ENCODE results near the gene ARID1B. TPM values are rescaled to one million over a fixed set of nuclear protein-coding genes. Genes with fewer than 3 reads are reported as not detected.

Gene ARID1B
- total and polyA plus RNA-seq, 7 donors = 8.4 to 115 (median 69.6) TPM

DNA sequence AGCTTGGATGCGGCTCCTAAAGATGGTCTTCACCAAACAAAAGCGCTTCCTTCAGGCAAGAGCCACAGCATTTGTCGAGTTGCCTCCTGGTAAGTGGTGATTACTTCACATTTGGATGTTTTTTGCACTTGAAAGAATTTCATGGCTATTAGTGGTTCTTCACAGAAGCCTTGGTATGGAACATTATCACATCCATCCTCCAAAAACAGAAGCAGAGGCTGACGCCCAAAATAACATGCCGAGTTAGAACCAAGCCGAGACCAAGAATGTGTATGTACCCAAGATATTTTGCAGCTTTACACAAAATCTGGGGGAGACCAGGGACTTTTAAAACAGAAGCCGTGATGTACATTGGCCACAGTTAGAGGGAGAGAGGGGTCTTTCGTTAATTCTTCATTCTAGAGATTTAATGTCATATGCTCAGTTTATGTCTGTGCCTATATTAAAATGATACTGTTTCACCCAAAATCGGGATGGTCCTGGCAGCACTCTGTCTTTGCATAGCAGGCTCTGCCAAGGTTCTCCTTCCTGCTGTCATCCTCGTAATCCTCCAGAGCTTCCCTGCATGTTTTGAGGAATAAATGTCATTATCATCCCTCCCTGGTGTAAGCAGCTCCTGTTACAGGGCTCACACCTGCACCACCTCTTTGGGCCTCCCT, 436.9 kb downstream of the ARID1B start:
- peaks cover 0 to 4% (median 0%) of the 10 kb centered on the region in 4 donors for H3K36me3 ChIP-seq
- H3K4me3 ChIP-seq = no peak overlapping the region
- H3K4me1 ChIP-seq = no peaks in the 10 kb centered on the region
- H3K27me3 ChIP-seq = no peaks in the 10 kb centered on the region
- no peak for DNase-seq
- H3K9me3 ChIP-seq = no peaks in the 10 kb centered on the region
- no peak overlapping the region for H3K27ac ChIP-seq
- TF ChIP-seq POLR2AphosphoS5 (IDR thresholded peaks at IDR 0.05) (no peak), POLR2A (IDR thresholded peaks at IDR 0.05) (no peak), CTCF (IDR thresholded peaks at IDR 0.05) (no peak), EP300 (IDR thresholded peaks at IDR 0.05) (no peak)
- intact Hi-C loops (cut with DNase I) = no loop called here
- WGBS, 2 donors = 94 to 96% methylated on average over 10 of the region's 10 CpGs

DNA sequence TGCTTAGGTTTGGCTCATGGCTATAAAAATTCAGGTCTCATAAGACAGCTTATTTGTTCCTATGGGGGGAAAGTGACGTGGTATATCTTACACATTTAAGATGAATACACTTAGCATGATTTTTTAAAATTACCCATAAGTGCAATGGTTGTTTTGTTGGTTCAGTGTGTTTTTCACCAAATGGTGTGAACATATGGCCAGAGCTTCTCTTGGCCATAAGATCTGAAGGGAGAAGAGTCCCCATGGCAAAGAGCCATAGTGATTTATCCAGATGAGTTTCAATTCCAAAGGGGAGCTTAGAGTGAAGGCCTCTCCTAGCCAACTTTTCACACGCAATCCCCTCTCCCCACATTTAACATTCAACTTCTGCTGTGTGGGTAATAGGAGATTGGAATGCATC, 438.5 kb downstream of the ARID1B start:
- H3K4me1 ChIP-seq = peaks cover 0 to 3% (median 0%) of the 10 kb centered on the region in 4 donors
- TF ChIP-seq POLR2A (IDR thresholded peaks at IDR 0.05) (no peak), CTCF (IDR thresholded peaks at IDR 0.05) (no peak), POLR2AphosphoS5 (IDR thresholded peaks at IDR 0.05) (no peak), EP300 (IDR thresholded peaks at IDR 0.05) (no peak)
- no peak overlapping the region for H3K27ac ChIP-seq
- WGBS, 2 donors = 87 to 91% methylated on average over 2 of the region's 2 CpGs
- no peaks in the 10 kb centered on the region for H3K27me3 ChIP-seq
- H3K36me3 ChIP-seq = no peaks in the 10 kb centered on the region
- intact Hi-C loops (cut with DNase I) = no loop called here
- no peak for DNase-seq
- H3K4me3 ChIP-seq = no peak overlapping the region
- H3K9me3 ChIP-seq = no peaks in the 10 kb centered on the region

- DNase-seq = no peak
- TF ChIP-seq EP300 (IDR thresholded peaks at IDR 0.05) = no peak
- TF ChIP-seq CTCF (IDR thresholded peaks at IDR 0.05) = no peak
- no peak for TF ChIP-seq POLR2A (IDR thresholded peaks at IDR 0.05)
- TF ChIP-seq POLR2AphosphoS5 (IDR thresholded peaks at IDR 0.05) = no peak
- intact Hi-C loops (cut with DNase I) = no loop called here
Measured at GRCh38 chr6:157216570-157216969, 439.4 kb downstream of the ARID1B start.

DNA sequence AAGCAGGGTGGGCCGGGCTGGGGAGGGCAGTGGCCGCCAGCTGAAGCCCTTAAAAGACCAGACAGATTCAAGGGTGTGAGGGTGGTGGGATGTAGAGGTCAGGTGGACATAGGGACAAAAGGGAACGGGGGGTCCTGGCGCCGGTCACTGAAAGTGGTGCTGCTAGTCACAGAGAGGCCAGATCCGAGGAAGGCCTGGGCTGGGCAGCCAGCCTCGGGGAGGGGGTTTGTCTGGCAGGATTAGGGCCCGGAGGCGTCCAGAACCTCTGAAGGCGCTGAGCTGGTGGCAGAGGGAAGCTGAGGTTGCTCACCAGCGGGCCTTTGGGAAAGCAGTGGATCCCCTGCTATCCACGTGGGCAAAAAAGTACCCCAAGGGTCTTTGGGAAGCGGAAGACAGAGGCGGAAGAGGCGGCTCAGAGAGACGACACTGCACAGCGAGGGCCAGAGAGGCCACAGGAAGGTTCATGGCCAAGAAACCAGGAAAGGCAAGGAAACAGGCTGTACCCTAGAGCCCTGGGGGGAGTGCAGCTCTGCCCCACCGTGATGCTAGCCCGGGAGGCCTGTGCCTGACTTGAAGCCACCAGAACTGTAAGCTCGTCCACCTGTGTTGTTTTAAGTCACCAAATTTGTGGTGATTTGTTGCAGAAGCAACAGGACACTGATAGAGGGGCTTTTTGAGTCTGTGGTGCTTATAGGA, 440.2 kb downstream of the ARID1B start:
- no peaks in the 10 kb centered on the region for H3K9me3 ChIP-seq
- peaks cover 0 to 7% (median 1%) of the 10 kb centered on the region in 4 donors for H3K4me1 ChIP-seq
- 93 to 94% methylated on average over 20 of the region's 20 CpGs for WGBS, 2 donors
- TF ChIP-seq EP300 (IDR thresholded peaks at IDR 0.05) (no peak), POLR2A (IDR thresholded peaks at IDR 0.05) (no peak), POLR2AphosphoS5 (IDR thresholded peaks at IDR 0.05) (no peak), CTCF (IDR thresholded peaks at IDR 0.05) (no peak)
- no peak for DNase-seq
- no peak overlapping the region for H3K4me3 ChIP-seq
- no peaks in the 10 kb centered on the region for H3K27me3 ChIP-seq
- intact Hi-C loops (cut with DNase I) = no loop called here
- no peak overlapping the region for H3K27ac ChIP-seq
- H3K36me3 ChIP-seq = no peaks in the 10 kb centered on the region

More at GRCh38 chr6:157216570-157216969, 439.4 kb downstream of the ARID1B start:
- H3K4me3 ChIP-seq = no peak overlapping the region
- peaks cover 0 to 7% (median 1%) of the 10 kb centered on the region in 4 donors for H3K4me1 ChIP-seq
- no peaks in the 10 kb centered on the region for H3K9me3 ChIP-seq
- no peak overlapping the region for H3K27ac ChIP-seq
- H3K36me3 ChIP-seq = no peaks in the 10 kb centered on the region
- WGBS, 2 donors = 87 to 91% methylated on average over 5 of the region's 5 CpGs
- H3K27me3 ChIP-seq = no peaks in the 10 kb centered on the region
